ENCODE data around the gene VSTM2L.
A peak's percentile ranks its signal among the peaks of the same experiment; 100 is the strongest.
"Not testable (repeated sequence)": the region's sequence is repeated elsewhere in the genome, so short reads cannot be mapped to it uniquely, and the experiment has no call there.

Gene VSTM2L

GRCh38 chr20:37902504-37903313, at the start of gene VSTM2L:
Gene VSTM2L, plus strand, starts transcription at chr20:37903127. Its CDS starts 224 bp downstream, at chr20:37903351.
- H3K4me3 Mint-ChIP-seq, result peak within 1 kb of the TSS; percentile 91
- ATAC-seq (ENCODE audit: low read depth) (peak; percentile 21), DNase-seq (ENCODE audit: low spot score in 2 of 2) (no peak)
- H3K27ac Mint-ChIP-seq, result no peak within 1 kb of the TSS
- no peaks in the 10 kb centered on the region for H3K9me3 Mint-ChIP-seq
- H3K27me3 Mint-ChIP-seq, result peaks cover 20% of the 10 kb centered on the region
- peaks cover 5% of the 10 kb centered on the region for H3K36me3 Mint-ChIP-seq
- H3K4me1 Mint-ChIP-seq, result peaks cover 17% of the 10 kb centered on the region

GRCh38 chr20:37853823-37854375, 49.0 kb upstream of the VSTM2L start:
- Mint-ChIP-seq H3K27me3 (no peaks in the 10 kb centered on the region), H3K27ac (peak overlapping the region; percentile 8), H3K4me3 (no peak overlapping the region), H3K4me1 (peaks cover 13% of the 10 kb centered on the region), H3K9me3 (no peaks in the 10 kb centered on the region), H3K36me3 (peaks cover 42% of the 10 kb centered on the region)
- no peak for DNase-seq (ENCODE audit: low spot score in 2 of 2)
- no peak for ATAC-seq (ENCODE audit: low read depth)

- H3K4me3 Mint-ChIP-seq, result not testable (repeated sequence)
Measured at GRCh38 chr20:37856034-37856433, 46.9 kb upstream of the VSTM2L start.

GRCh38 chr20:37856932-37857660, 45.8 kb upstream of the VSTM2L start:
- peaks cover 45% of the 10 kb centered on the region for H3K36me3 Mint-ChIP-seq
- H3K4me1 Mint-ChIP-seq, result peaks cover 13% of the 10 kb centered on the region

More at GRCh38 chr20:37856034-37856433, 46.9 kb upstream of the VSTM2L start:
- not testable (repeated sequence) for H3K9me3 Mint-ChIP-seq; ATAC-seq (ENCODE audit: low read depth); H3K27ac Mint-ChIP-seq; H3K27me3 Mint-ChIP-seq; DNase-seq (ENCODE audit: low spot score in 2 of 2)
- Mint-ChIP-seq H3K4me1 (peaks cover 13% of the 10 kb centered on the region), H3K36me3 (peaks cover 41% of the 10 kb centered on the region)

GRCh38 chr20:37859406-37860171, 43.3 kb upstream of the VSTM2L start:
- no peaks in the 10 kb centered on the region for H3K9me3 Mint-ChIP-seq
- no peak overlapping the region for H3K27ac Mint-ChIP-seq
- no peaks in the 10 kb centered on the region for H3K27me3 Mint-ChIP-seq
- H3K36me3 Mint-ChIP-seq, result peaks cover 52% of the 10 kb centered on the region
- H3K4me1 Mint-ChIP-seq, result peaks cover 13% of the 10 kb centered on the region
- H3K4me3 Mint-ChIP-seq, result no peak overlapping the region
- ATAC-seq (ENCODE audit: low read depth) (no peak), DNase-seq (ENCODE audit: low spot score in 2 of 2) (no peak)

More at GRCh38 chr20:37856932-37857660, 45.8 kb upstream of the VSTM2L start:
- Mint-ChIP-seq H3K4me3 (no peak overlapping the region), H3K9me3 (no peaks in the 10 kb centered on the region), H3K27me3 (no peaks in the 10 kb centered on the region), H3K27ac (peak overlapping the region; percentile 9)
- ATAC-seq (ENCODE audit: low read depth) (no peak), DNase-seq (ENCODE audit: low spot score in 2 of 2) (no peak)

- Mint-ChIP-seq H3K9me3 (no peaks in the 10 kb centered on the region), H3K27me3 (no peaks in the 10 kb centered on the region), H3K27ac (no peak overlapping the region), H3K36me3 (peaks cover 48% of the 10 kb centered on the region), H3K4me1 (peaks cover 2% of the 10 kb centered on the region), H3K4me3 (no peak overlapping the region)
- DNase-seq (ENCODE audit: low spot score in 2 of 2), result no peak
- no peak for ATAC-seq (ENCODE audit: low read depth)
Measured at GRCh38 chr20:37863289-37863688, 39.6 kb upstream of the VSTM2L start.

- no peaks in the 10 kb centered on the region for H3K9me3 Mint-ChIP-seq
- H3K4me1 Mint-ChIP-seq, result peaks cover 2% of the 10 kb centered on the region
- H3K27me3 Mint-ChIP-seq, result no peaks in the 10 kb centered on the region
- no peak for DNase-seq (ENCODE audit: low spot score in 2 of 2)
- peak overlapping the region; percentile 53 for H3K27ac Mint-ChIP-seq
- no peak for ATAC-seq (ENCODE audit: low read depth)
- H3K36me3 Mint-ChIP-seq, result peaks cover 47% of the 10 kb centered on the region
- no peak overlapping the region for H3K4me3 Mint-ChIP-seq
Measured at GRCh38 chr20:37864298-37864697, 38.6 kb upstream of the VSTM2L start.

GRCh38 chr20:37866051-37866450, 36.9 kb upstream of the VSTM2L start:
- ATAC-seq (ENCODE audit: low read depth), result no peak
- Mint-ChIP-seq H3K27me3 (no peaks in the 10 kb centered on the region), H3K4me1 (peaks cover 2% of the 10 kb centered on the region), H3K36me3 (peaks cover 48% of the 10 kb centered on the region), H3K4me3 (no peak overlapping the region), H3K9me3 (no peaks in the 10 kb centered on the region), H3K27ac (no peak overlapping the region)
- no peak for DNase-seq (ENCODE audit: low spot score in 2 of 2)

GRCh38 chr20:37867289-37868195, 35.4 kb upstream of the VSTM2L start:
- peaks cover 40% of the 10 kb centered on the region for H3K36me3 Mint-ChIP-seq
- DNase-seq (ENCODE audit: low spot score in 2 of 2), result no peak

GRCh38 chr20:37868851-37869333, 34.0 kb upstream of the VSTM2L start:
- H3K27me3 Mint-ChIP-seq, result no peaks in the 10 kb centered on the region
- DNase-seq (ENCODE audit: low spot score in 2 of 2) (no peak), ATAC-seq (ENCODE audit: low read depth) (peak; percentile 32)
- peak overlapping the region; percentile 46 for H3K27ac Mint-ChIP-seq
- H3K36me3 Mint-ChIP-seq, result peaks cover 34% of the 10 kb centered on the region
- no peaks in the 10 kb centered on the region for H3K4me1 Mint-ChIP-seq
- H3K9me3 Mint-ChIP-seq, result no peaks in the 10 kb centered on the region
- H3K4me3 Mint-ChIP-seq, result no peak overlapping the region

More at GRCh38 chr20:37867289-37868195, 35.4 kb upstream of the VSTM2L start:
- no peak for ATAC-seq (ENCODE audit: low read depth)
- Mint-ChIP-seq H3K27me3 (no peaks in the 10 kb centered on the region), H3K9me3 (no peaks in the 10 kb centered on the region), H3K4me3 (no peak overlapping the region), H3K4me1 (peaks cover 2% of the 10 kb centered on the region), H3K27ac (peak overlapping the region; percentile 82)

- Mint-ChIP-seq H3K9me3 (no peaks in the 10 kb centered on the region), H3K4me3 (no peak overlapping the region), H3K27ac (peak overlapping the region; percentile 46), H3K4me1 (no peaks in the 10 kb centered on the region), H3K36me3 (peaks cover 37% of the 10 kb centered on the region), H3K27me3 (no peaks in the 10 kb centered on the region)
- DNase-seq (ENCODE audit: low spot score in 2 of 2) (no peak), ATAC-seq (ENCODE audit: low read depth) (no peak)
Measured at GRCh38 chr20:37869334-37869861, 33.5 kb upstream of the VSTM2L start.

GRCh38 chr20:37870294-37870693, 32.6 kb upstream of the VSTM2L start:
- H3K4me3 Mint-ChIP-seq, result no peak overlapping the region
- H3K9me3 Mint-ChIP-seq, result no peaks in the 10 kb centered on the region
- peak overlapping the region; percentile 32 for H3K27ac Mint-ChIP-seq
- H3K4me1 Mint-ChIP-seq, result no peaks in the 10 kb centered on the region
- DNase-seq (ENCODE audit: low spot score in 2 of 2), result no peak
- H3K36me3 Mint-ChIP-seq, result peaks cover 32% of the 10 kb centered on the region
- H3K27me3 Mint-ChIP-seq, result no peaks in the 10 kb centered on the region
- ATAC-seq (ENCODE audit: low read depth), result no peak
